Upper lobe of left lung (tissue), 6 donors: ENCODE measurements around the gene HILPDA. TPM values are rescaled to one million over a fixed set of nuclear protein-coding genes. Genes with fewer than 3 reads are reported as not detected.

Experiments used
- ATAC-seq, 2 donors: fragments of 200-7000 bp; cut with Tn5 transposase; one replicate each; pipeline ENCODE4 v1.9.1; 2022; ENCODE audit warnings: mild to moderate bottlenecking in 2 of 2, moderate library complexity in 2 of 2; ENCODE audit not compliant: low FRiP score in 2 of 2
- DNase-seq, 2 donors: peaks; one replicate each; pipeline ENCODE4 v3.0.0-alpha.2; 2019 to 2020
- H3K27ac ChIP-seq, 4 donors: fragments of 200-600 bp; sonication (generic); one replicate each; pipeline ENCODE4 v1.5.1; 2016 to 2019
- H3K27me3 ChIP-seq, 4 donors: fragments of 200-600 bp; sonication (generic); one replicate each; pipeline ENCODE4 v1.5.1; 2017 to 2019
- H3K36me3 ChIP-seq, 4 donors: fragments of 200-600 bp; sonication (generic); one replicate each; pipeline ENCODE4 v1.5.1; 2016 to 2019
- H3K4me1 ChIP-seq, 4 donors: fragments of 200-600 bp; sonication (generic); one replicate each; pipeline ENCODE4 v1.5.1; 2018 to 2019
- H3K4me3 ChIP-seq, 4 donors: fragments of 200-600 bp; sonication (generic); one replicate each; pipeline ENCODE4 v1.5.1; 2017 to 2019; ENCODE audit warnings: mild to moderate bottlenecking in 2 of 4, moderate library complexity in 1 of 4
- H3K9me3 ChIP-seq, 4 donors: fragments of 200-600 bp; sonication (generic); one replicate each; pipeline ENCODE4 v1.5.1; 2018 to 2019
- EP300 ChIP-seq, 4 donors: sonication (generic); formaldehyde crosslinking; IDR thresholded peaks; one replicate each; pipeline ENCODE4 v1.5.1; 2017; ENCODE audit warnings: antibody characterized with exemption in 4 of 4, control low read depth in 2 of 4
- POLR2A ChIP-seq, 4 donors: fragments of 450-650 bp; IDR thresholded peaks; one replicate each; pipeline ENCODE4 v1.5.1; 2016 to 2017; ENCODE audit warnings: antibody characterized with exemption in 4 of 4, mild to moderate bottlenecking in 2 of 4
- POLR2AphosphoS5 ChIP-seq, 2 donors: sonication (generic); formaldehyde crosslinking; IDR thresholded peaks; one replicate each; pipeline ENCODE4 v1.5.1; 2017; ENCODE audit warnings: antibody characterized with exemption in 2 of 2
- WGBS, 2 donors: methylation state at CpG; one replicate each; pipeline ENCODE4 v1.1.5; 2017 to 2018; 5-methylcytosine and 5-hydroxymethylcytosine counted together
- total RNA-seq, 6 donors: library from RNA; depleted of rRNA in 4 of 6; stranded (reverse); fragments of >200 nt in 4 of 6; gene quantifications; one replicate each; pipeline versions ENCODE4 v1.1.0 to v1.2.1, GENCODE V29; 2016 to 2021
- TF ChIP-seq, protein P1 (sequence below), 6 experiments: fragments of 450-650 bp in 4 of 6; fragments of 200-600 bp in 2 of 6; sonication (generic) in 2 of 6; IDR thresholded peaks; one replicate each; pipeline ENCODE4 v1.5.1; 2016 to 2019; ENCODE audit warnings: antibody characterized with exemption in 6 of 6
- donor health status: DM: no; HTN: no; CAD: no; lungs with moderate emphysema.
- donor health status: DM: no; HTN: yes; CAD: no; lungs with severe emphysema.

The HILPDA gene
- total RNA-seq, 6 donors from 2014 or later: 2.6 to 14.9 (median 7.3) TPM

DNA sequence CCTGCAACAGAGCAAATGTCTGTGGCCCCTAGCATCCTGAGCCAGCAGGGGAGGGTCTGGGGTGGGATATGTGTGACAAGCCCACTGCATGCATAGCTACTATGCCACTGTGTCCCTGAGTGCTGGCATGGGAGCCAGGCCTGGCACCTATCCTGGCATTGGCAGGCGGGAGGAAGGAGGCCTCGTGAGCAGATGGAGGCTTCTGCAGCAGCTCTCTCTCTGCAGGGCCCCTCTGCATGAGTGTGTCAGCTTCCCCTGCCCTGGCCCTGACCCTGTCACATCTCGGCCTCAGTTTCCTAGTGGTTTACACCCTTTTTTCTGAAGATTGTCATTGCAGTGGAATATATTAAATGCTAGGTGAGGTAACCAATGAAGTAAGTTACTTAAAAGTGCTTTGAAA lies 32.8 kb upstream of the HILPDA start:
- Histone ChIP-seq H3K4me1 (peaks cover 0 to 8% (median 3%) of the 10 kb centered on the region in 4 donors), H3K27me3 (no peaks in the 10 kb centered on the region), H3K36me3 (no peaks in the 10 kb centered on the region), H3K4me3 (no peak overlapping the region), H3K9me3 (no peaks in the 10 kb centered on the region), H3K27ac (no peak overlapping the region)
- ATAC-seq: no peak
- no peak for TF ChIP-seq POLR2AphosphoS5 (IDR thresholded peaks at IDR 0.05)
- TF ChIP-seq, protein P1, sequence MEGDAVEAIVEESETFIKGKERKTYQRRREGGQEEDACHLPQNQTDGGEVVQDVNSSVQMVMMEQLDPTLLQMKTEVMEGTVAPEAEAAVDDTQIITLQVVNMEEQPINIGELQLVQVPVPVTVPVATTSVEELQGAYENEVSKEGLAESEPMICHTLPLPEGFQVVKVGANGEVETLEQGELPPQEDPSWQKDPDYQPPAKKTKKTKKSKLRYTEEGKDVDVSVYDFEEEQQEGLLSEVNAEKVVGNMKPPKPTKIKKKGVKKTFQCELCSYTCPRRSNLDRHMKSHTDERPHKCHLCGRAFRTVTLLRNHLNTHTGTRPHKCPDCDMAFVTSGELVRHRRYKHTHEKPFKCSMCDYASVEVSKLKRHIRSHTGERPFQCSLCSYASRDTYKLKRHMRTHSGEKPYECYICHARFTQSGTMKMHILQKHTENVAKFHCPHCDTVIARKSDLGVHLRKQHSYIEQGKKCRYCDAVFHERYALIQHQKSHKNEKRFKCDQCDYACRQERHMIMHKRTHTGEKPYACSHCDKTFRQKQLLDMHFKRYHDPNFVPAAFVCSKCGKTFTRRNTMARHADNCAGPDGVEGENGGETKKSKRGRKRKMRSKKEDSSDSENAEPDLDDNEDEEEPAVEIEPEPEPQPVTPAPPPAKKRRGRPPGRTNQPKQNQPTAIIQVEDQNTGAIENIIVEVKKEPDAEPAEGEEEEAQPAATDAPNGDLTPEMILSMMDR (IDR thresholded peaks at IDR 0.05): no peak
- TF ChIP-seq POLR2A (IDR thresholded peaks at IDR 0.05): no peak
- no peak for TF ChIP-seq EP300 (IDR thresholded peaks at IDR 0.05)
- WGBS, 2 donors: 80 to 82% methylated on average over 2 to 3 of the region's 3 CpGs
- no peak for DNase-seq

DNA sequence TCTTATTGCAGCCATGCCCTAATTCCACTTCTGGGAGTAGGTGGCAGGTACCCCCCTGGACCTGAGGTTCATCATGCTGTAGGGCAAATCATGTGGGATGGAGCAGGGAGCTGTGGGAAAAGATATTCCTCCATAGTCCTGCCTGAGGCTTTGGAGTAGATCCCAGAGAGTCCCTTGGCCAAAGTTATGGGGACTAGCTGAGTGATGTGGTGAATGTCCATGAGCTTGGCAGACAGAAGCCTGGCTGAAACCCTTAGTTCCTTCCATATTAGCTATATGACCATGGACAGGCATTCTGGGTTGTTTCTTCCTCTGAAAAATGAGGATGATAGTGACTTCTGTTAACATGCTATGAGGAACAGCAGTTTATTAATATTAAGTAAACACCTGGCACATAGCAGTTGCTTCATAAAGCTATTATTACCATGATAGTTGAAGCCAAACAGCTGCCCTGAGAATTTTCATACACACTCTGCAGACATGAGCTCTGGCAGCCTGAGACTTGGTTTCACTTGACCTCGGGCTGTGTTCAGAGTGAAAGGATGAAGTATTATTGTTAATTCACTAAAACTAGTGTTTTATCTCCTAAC lies 30.9 kb upstream of the HILPDA start:
- TF ChIP-seq EP300 (IDR thresholded peaks at IDR 0.05): no peak
- no peak for TF ChIP-seq POLR2A (IDR thresholded peaks at IDR 0.05)
- no peak for TF ChIP-seq POLR2AphosphoS5 (IDR thresholded peaks at IDR 0.05)
- no peak for DNase-seq
- ATAC-seq: no peak
- peaks cover 0 to 8% (median 3%) of the 10 kb centered on the region in 4 donors for H3K4me1 ChIP-seq
- H3K36me3 ChIP-seq: no peaks in the 10 kb centered on the region
- H3K27ac ChIP-seq: no peak overlapping the region
- H3K4me3 ChIP-seq: no peak overlapping the region
- 44 to 50% methylated on average over 1 of the region's 1 CpG for WGBS, 2 donors
- no peaks in the 10 kb centered on the region for H3K27me3 ChIP-seq
- no peaks in the 10 kb centered on the region for H3K9me3 ChIP-seq

DNA sequence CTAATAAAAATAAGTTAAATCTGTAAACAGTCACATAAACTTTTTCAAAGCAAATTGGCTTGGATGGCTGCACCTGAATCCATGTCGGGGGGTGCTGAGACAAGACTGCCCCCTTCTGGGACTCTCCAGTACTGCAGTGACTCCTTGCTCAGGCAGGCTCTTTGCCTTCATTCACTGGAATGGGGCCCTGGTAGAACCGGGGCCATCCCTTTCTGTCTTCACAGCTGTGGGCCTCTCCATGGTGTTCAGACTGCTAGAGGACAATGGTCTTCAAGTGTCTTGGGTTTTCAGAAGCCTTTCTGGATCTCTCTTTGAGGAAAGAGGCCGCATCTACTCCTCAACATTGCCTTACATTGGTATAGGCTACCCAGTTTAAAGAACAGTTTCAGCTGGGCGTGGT lies 29.8 kb upstream of the HILPDA start:
- Histone ChIP-seq H3K9me3 (no peaks in the 10 kb centered on the region), H3K27me3 (no peaks in the 10 kb centered on the region), H3K4me3 (no peak overlapping the region), H3K4me1 (peaks cover 0 to 8% (median 3%) of the 10 kb centered on the region in 4 donors), H3K36me3 (no peaks in the 10 kb centered on the region), H3K27ac (no peak overlapping the region)
- WGBS, 2 donors: 39 to 42% methylated on average over 4 of the region's 4 CpGs
- ATAC-seq: peak; percentile 88 to 91
- TF ChIP-seq EP300 (IDR thresholded peaks at IDR 0.05): no peak
- TF ChIP-seq, protein P1 (IDR thresholded peaks at IDR 0.05): peak; percentile 80 to 90 (median 86)
- peak in 1 of 2 donors; percentile 78 for DNase-seq

DNA sequence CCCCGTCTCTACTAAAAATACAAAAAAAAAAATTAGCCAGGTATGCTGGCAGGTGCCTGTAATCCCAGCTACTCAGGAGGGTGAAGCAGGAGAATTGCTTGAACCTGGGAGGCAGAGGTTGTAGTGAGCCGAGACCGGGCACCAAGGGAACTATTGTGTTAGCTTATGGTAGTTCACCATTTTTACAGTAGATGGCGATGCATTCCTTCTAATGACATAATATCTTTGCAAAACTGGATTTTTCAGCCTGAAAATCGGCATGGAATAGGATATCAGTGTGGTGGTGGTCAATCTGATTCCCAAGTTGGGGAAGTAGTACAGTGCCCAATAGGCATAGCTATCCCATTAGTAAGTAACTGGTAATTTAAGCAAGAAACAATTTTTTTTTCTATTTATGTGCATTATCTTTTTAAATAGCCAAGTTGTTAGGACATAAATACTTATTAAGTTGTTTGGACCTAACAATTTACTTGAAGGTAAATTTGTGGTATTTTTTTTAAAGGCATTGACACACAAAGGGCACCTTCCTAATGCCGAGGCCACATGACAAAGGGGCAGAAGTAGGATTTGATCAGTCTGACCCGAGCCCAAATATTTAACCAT lies 28.3 kb upstream of the HILPDA start:
- Histone ChIP-seq H3K36me3 (no peaks in the 10 kb centered on the region), H3K27ac (no peak overlapping the region), H3K27me3 (no peaks in the 10 kb centered on the region), H3K4me1 (peaks cover 0 to 8% (median 3%) of the 10 kb centered on the region in 4 donors), H3K4me3 (no peak overlapping the region), H3K9me3 (no peaks in the 10 kb centered on the region)
- DNase-seq (peak in 1 of 2 donors; percentile 24), ATAC-seq (peak; percentile 76 to 86)
- TF ChIP-seq, protein P1 (IDR thresholded peaks at IDR 0.05): peak; percentile 75 to 90 (median 84)
- TF ChIP-seq POLR2A (IDR thresholded peaks at IDR 0.05) (no peak), EP300 (IDR thresholded peaks at IDR 0.05) (no peak)
- 13 to 14% methylated on average over 7 of the region's 7 CpGs for WGBS, 2 donors

DNA sequence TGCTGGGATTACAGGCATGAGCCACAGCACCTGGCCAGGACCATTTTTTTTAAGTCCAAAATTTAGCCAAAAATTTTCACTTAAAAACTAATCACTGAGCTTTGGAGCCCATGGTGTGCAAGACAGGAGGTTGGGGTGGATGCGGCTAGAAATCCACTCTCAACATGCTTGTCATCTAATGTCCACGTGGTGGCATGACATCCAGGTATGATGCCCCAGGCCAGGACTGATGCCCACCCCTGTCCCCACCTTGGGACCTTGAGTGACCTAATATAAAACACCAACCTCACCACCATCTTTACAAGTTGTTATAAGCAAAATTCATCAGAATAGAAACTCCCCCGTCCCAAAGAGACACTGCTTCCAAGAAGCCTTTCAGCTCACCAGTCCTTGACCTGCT lies 25.5 kb upstream of the HILPDA start:
- DNase-seq (no peak), ATAC-seq (no peak)
- no peak overlapping the region for H3K4me3 ChIP-seq
- no peaks in the 10 kb centered on the region for H3K36me3 ChIP-seq
- WGBS, 2 donors: 67 to 74% methylated on average over 3 of the region's 3 CpGs
- no peaks in the 10 kb centered on the region for H3K27me3 ChIP-seq
- H3K27ac ChIP-seq: no peak overlapping the region
- no peaks in the 10 kb centered on the region for H3K4me1 ChIP-seq
- TF ChIP-seq POLR2AphosphoS5 (IDR thresholded peaks at IDR 0.05) (no peak), POLR2A (IDR thresholded peaks at IDR 0.05) (no peak), EP300 (IDR thresholded peaks at IDR 0.05) (no peak)
- TF ChIP-seq, protein P1 (IDR thresholded peaks at IDR 0.05): no peak
- no peaks in the 10 kb centered on the region for H3K9me3 ChIP-seq
